H1 (cell line): Measurements from ENCODE around the gene PC. TPM values are rescaled to one million over a fixed set of nuclear protein-coding genes. Genes with fewer than 3 reads are reported as not detected.

Experiments used
- CEBPB ChIP-seq: IDR thresholded peaks from 2 replicates; pipeline ENCODE4 v1.6.1; 2012; ENCODE audit warnings: low read depth, low read length
- CHD7 ChIP-seq: fragments of 300-600 bp; sonication (generic); IDR thresholded peaks from 2 replicates; pipeline ENCODE4 v1.7.1; 2012; ENCODE audit warnings: low read length, moderate library complexity, mild to moderate bottlenecking, inconsistent platforms; ENCODE audit not compliant: insufficient replicate concordance
- CTCF ChIP-seq, 3 experiments: IDR thresholded peaks; 1 replicate in 2 of 3; 2 replicates in 1 of 3; pipeline versions ENCODE4 v1.5.1 to v1.6.1; 2011; ENCODE audit warnings: low read length in 3 of 3, mild to moderate bottlenecking in 3 of 3, inconsistent platforms in 2 of 3, low read depth in 1 of 3, moderate library complexity in 1 of 3; ENCODE audit not compliant: insufficient read depth in 1 of 3; ENCODE audit errors: control extremely low read depth in 1 of 3
- FOSL1 ChIP-seq: IDR thresholded peaks from 2 replicates; pipeline ENCODE4 v1.6.1; 2011; ENCODE audit warnings: mild to moderate bottlenecking, low read depth, low read length, moderate library complexity; ENCODE audit not compliant: insufficient read depth
- polyA plus RNA-seq, 7 experiments: library from polyadenylated mRNA; depleted of rRNA in 3 of 7; stranded (reverse) in 5 of 7; unstranded in 2 of 7; fragments of >200 nt in 5 of 7; fragments of 200-250 nt in 2 of 7; gene quantifications; 1 replicate in 5 of 7; 2 replicates in 1 of 7; 4 replicates in 1 of 7; pipeline versions ENCODE4 v1.2.1 to v1.2.3, GENCODE V29; 2011 to 2013; ENCODE audit warnings: missing spikeins in 2 of 7, mixed read lengths in 2 of 7
- total RNA-seq: library from RNA; stranded (reverse); fragmentation: NEBNext Ultra II Directional; extraction: Animal tissue kit (Norgen Biotek cat#: 25700); gene quantifications from 2 replicates; pipeline ENCODE4 v1.2.1, GENCODE V29; 2021

Gene PC
- total and polyA plus RNA-seq, 2 of the 8 experiments (the other 6 are each of a cell fraction or from before 2014, with no cell fraction given), result 11.5 to 27.5 TPM

- TF ChIP-seq CTCF (IDR thresholded peaks at IDR 0.05; ENCODE audit: control extremely low read depth in 1 of 3, insufficient read depth in 1 of 3, low read depth in 1 of 3, low read length in 3 of 3) (no peak), CEBPB (no peak), FOSL1 (no peak), CHD7 (no peak)
These were observed 107.5 kb downstream of the PC start (continued) for GRCh38 chr11:66850588-66851238.
